Breast epithelium (tissue), 3 donors: ENCODE results near the gene KAT7.

Source experiments
- POLR2A ChIP-seq: fragments of 450-650 bp; IDR thresholded peaks from one replicate; pipeline ENCODE4 v1.6.1; 2016; ENCODE audit warnings: antibody characterized with exemption, mild to moderate bottlenecking, moderate library complexity
- POLR2AphosphoS5 ChIP-seq, 3 donors: sonication (generic); formaldehyde crosslinking; IDR thresholded peaks; one replicate each; pipeline ENCODE4 v1.6.1; 2017; ENCODE audit warnings: antibody characterized with exemption in 3 of 3
- TF ChIP-seq, protein P1 (sequence below), 3 donors: fragments of 450-650 bp; IDR thresholded peaks; one replicate each; pipeline ENCODE4 v1.5.1; 2016 to 2017; ENCODE audit warnings: antibody characterized with exemption in 3 of 3, mild to moderate bottlenecking in 3 of 3, moderate library complexity in 3 of 3

DNA sequence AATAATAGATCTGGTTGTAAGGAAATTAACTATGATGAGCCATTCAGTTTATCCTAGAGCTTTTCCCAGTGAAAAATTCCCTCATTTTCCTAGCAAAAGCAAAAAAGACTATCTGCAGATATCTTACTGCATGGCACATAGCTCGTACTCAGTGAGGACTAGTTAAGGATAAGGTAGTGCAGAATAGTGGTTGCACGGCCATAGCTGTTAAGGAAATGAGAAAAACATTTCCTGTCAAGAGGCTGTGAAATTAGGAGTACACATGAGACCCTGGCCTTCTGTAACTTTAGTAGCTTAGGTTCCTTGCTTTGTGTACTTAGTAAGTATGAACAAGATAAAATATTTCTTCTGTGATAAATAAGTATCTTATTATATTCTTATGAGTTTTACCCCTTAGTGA lies 10.3 kb downstream of the KAT7 start:
- TF ChIP-seq, protein P1, sequence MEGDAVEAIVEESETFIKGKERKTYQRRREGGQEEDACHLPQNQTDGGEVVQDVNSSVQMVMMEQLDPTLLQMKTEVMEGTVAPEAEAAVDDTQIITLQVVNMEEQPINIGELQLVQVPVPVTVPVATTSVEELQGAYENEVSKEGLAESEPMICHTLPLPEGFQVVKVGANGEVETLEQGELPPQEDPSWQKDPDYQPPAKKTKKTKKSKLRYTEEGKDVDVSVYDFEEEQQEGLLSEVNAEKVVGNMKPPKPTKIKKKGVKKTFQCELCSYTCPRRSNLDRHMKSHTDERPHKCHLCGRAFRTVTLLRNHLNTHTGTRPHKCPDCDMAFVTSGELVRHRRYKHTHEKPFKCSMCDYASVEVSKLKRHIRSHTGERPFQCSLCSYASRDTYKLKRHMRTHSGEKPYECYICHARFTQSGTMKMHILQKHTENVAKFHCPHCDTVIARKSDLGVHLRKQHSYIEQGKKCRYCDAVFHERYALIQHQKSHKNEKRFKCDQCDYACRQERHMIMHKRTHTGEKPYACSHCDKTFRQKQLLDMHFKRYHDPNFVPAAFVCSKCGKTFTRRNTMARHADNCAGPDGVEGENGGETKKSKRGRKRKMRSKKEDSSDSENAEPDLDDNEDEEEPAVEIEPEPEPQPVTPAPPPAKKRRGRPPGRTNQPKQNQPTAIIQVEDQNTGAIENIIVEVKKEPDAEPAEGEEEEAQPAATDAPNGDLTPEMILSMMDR (IDR thresholded peaks at IDR 0.05) = no peak
- TF ChIP-seq POLR2A (no peak), POLR2AphosphoS5 (IDR thresholded peaks at IDR 0.05) (no peak)
